Panc1 (cell line): ENCODE data around the gene NDUFV2. TPM values are rescaled to one million over a fixed set of nuclear protein-coding genes. Genes with fewer than 3 reads are reported as not detected.

ENCODE experiments used
- ATAC-seq: fragments of 200-7000 bp; cut with Tn5 transposase; 2 replicates; pipeline ENCODE4 v1.9.1; 2020; ENCODE audit warnings: mild to moderate bottlenecking, moderate library complexity
- BruUV-seq: library from RNA; stranded (reverse); fragments of 400-500 nt; replicated peaks from 2 replicates; lab custom pipeline; 2021; lab: Mats Ljungman, UMichigan
- CTCF ChIA-PET: fragments of 300-600 bp; sonication (Branson Sonifier 250); formaldehyde crosslinking; loops from one replicate; lab custom pipeline; 2022; ENCODE audit warnings: antibody characterized with exemption; lab: Charles Lee
- POLR2A ChIA-PET: fragments of 300-600 bp; sonication (Branson Sonifier 250); formaldehyde crosslinking; loops from one replicate; lab custom pipeline; 2022; ENCODE audit warnings: antibody characterized with exemption; lab: Charles Lee
- DNase-seq: peaks from one replicate; pipeline ENCODE4 v3.0.0-alpha.2; 2010; ENCODE audit warnings: low read depth, low spot score
- H3K27ac ChIP-seq: 2 replicates; pipeline ENCODE4 v1.5.1; 2011; ENCODE audit warnings: mild to moderate bottlenecking, low read length, inconsistent platforms
- H3K27me3 ChIP-seq: fragments of 200-500 bp; sonication (Bioruptor generic); 2 replicates; pipeline ENCODE4 v1.6.0; 2014; ENCODE audit warnings: low read length, inconsistent platforms; ENCODE audit not compliant: control insufficient read depth, insufficient read depth
- H3K36me3 ChIP-seq: fragments of 200-500 bp; sonication (Bioruptor generic); 2 replicates; pipeline ENCODE4 v1.5.1; 2014; ENCODE audit warnings: inconsistent platforms, mild to moderate bottlenecking, low read length, moderate library complexity; ENCODE audit not compliant: control insufficient read depth, insufficient read depth
- H3K4me1 ChIP-seq: 2 replicates; pipeline ENCODE4 v1.5.1; 2011; ENCODE audit warnings: inconsistent platforms, mild to moderate bottlenecking, low read length, moderate library complexity; ENCODE audit not compliant: control insufficient read depth, insufficient read depth
- H3K4me3 ChIP-seq, 2 experiments: 2 replicates each; pipeline ENCODE4 v1.5.1; 2011 to 2012; ENCODE audit warnings: low read depth in 2 of 2, low read length in 2 of 2, mild to moderate bottlenecking in 2 of 2, inconsistent platforms in 1 of 2, moderate library complexity in 1 of 2
- H3K9me3 ChIP-seq: fragments of 200-500 bp; sonication (Bioruptor generic); 2 replicates; pipeline ENCODE4 v1.5.1; 2014; ENCODE audit warnings: low read depth, mild to moderate bottlenecking, inconsistent platforms, low read length, moderate library complexity; ENCODE audit not compliant: control insufficient read depth, insufficient read depth
- CTCF ChIP-seq: fragments of 450-650 bp; IDR thresholded peaks from 2 replicates; pipeline ENCODE4 v1.5.1; 2017; ENCODE audit warnings: mild to moderate bottlenecking
- POLR2AphosphoS5 ChIP-seq: IDR thresholded peaks from 2 replicates; pipeline ENCODE4 v1.6.1; 2012; ENCODE audit warnings: mild to moderate bottlenecking, low read depth, low read length, moderate library complexity
- REST ChIP-seq, 2 experiments: IDR thresholded peaks; 2 replicates each; pipeline ENCODE4 v1.6.1; 2011 to 2012; ENCODE audit warnings: low read depth in 2 of 2, control low read depth in 1 of 2, low read length in 1 of 2, mild to moderate bottlenecking in 1 of 2, moderate library complexity in 1 of 2; ENCODE audit not compliant: insufficient read depth in 1 of 2
- SIN3A ChIP-seq: IDR thresholded peaks from 2 replicates; pipeline ENCODE4 v1.6.1; 2012; ENCODE audit warnings: low read depth, mild to moderate bottlenecking, low read length, moderate library complexity, borderline replicate concordance; ENCODE audit not compliant: insufficient read depth
- TCF7L2 ChIP-seq: IDR thresholded peaks from 2 replicates; pipeline ENCODE4 v1.6.1; 2011; ENCODE audit warnings: mild to moderate bottlenecking, low read depth, low read length, inconsistent platforms
- in situ Hi-C: cut with HindIII; loops from 2 replicates; pipeline ENCODE4 v1.10.0; 2016; ENCODE audit warnings: low sequenced_read_pairs, low pct_unique_long_range_greater_than_20kb
- intact Hi-C: fragments of 100-400 bp; cut with micrococcal nuclease; formaldehyde crosslinking; loops from one replicate; pipeline ENCODE4 v1.10.0; 2022; ENCODE audit not compliant: unreplicated experiment
- total RNA-seq: library from RNA; stranded (reverse); gene quantifications from one replicate; pipeline ENCODE4 v1.2.1, GENCODE V29; 2021; ENCODE audit not compliant: unreplicated experiment

Gene NDUFV2
- total RNA-seq, 1 experiment from 2014 or later: 157 TPM

GRCh38 chr18:9177031-9177430, 74.5 kb downstream of the NDUFV2 start:
- no peak overlapping the region for H3K4me3 ChIP-seq
- intact Hi-C loops (no loop called here), in situ Hi-C loops (no loop called here)
- POLR2A ChIA-PET: no interaction called here
- H3K27me3 ChIP-seq: no peaks in the 10 kb centered on the region
- CTCF ChIA-PET: no interaction called here
- H3K27ac ChIP-seq: no peak overlapping the region
- TF ChIP-seq TCF7L2 (no peak), SIN3A (no peak), POLR2AphosphoS5 (no peak), REST (IDR thresholded peaks at IDR 0.05; ENCODE audit: insufficient read depth in 1 of 2, low read depth in 2 of 2, low read length in 1 of 2) (no peak), CTCF (no peak)
- no peaks in the 10 kb centered on the region for H3K36me3 ChIP-seq
- no peaks in the 10 kb centered on the region for H3K9me3 ChIP-seq
- peaks cover 6% of the 10 kb centered on the region; the same call in 1 of the 2 replicates for H3K4me1 ChIP-seq
- no peak for ATAC-seq
- no peak for DNase-seq
- no TSS peak for BruUV-seq

- Histone ChIP-seq H3K9me3 (no peaks in the 10 kb centered on the region), H3K36me3 (no peaks in the 10 kb centered on the region), H3K27ac (no peak overlapping the region), H3K4me1 (peaks cover 6% of the 10 kb centered on the region; the same call in 1 of the 2 replicates), H3K27me3 (no peaks in the 10 kb centered on the region), H3K4me3 (no peak overlapping the region)
- in situ Hi-C loops: no loop called here
- POLR2A ChIA-PET: interaction anchor here (0.7 kb wide), 1 partner anchor 24 kb away, joined by 3 read pairs; no protein-coding TSS in a partner anchor
- no peak for TF ChIP-seq TCF7L2
- TF ChIP-seq SIN3A: no peak
- no peak for TF ChIP-seq POLR2AphosphoS5
- no peak for TF ChIP-seq REST (IDR thresholded peaks at IDR 0.05; ENCODE audit: insufficient read depth in 1 of 2, low read depth in 2 of 2, low read length in 1 of 2)
- no peak for TF ChIP-seq CTCF
- no peak for ATAC-seq
- CTCF ChIA-PET: no interaction called here
- DNase-seq: no peak
- no TSS peak for BruUV-seq
- intact Hi-C loops: no loop called here
Measured at GRCh38 chr18:9177466-9177865, 75.0 kb downstream of the NDUFV2 start.
